ENCODE results near the gene ARSG.

DNA sequence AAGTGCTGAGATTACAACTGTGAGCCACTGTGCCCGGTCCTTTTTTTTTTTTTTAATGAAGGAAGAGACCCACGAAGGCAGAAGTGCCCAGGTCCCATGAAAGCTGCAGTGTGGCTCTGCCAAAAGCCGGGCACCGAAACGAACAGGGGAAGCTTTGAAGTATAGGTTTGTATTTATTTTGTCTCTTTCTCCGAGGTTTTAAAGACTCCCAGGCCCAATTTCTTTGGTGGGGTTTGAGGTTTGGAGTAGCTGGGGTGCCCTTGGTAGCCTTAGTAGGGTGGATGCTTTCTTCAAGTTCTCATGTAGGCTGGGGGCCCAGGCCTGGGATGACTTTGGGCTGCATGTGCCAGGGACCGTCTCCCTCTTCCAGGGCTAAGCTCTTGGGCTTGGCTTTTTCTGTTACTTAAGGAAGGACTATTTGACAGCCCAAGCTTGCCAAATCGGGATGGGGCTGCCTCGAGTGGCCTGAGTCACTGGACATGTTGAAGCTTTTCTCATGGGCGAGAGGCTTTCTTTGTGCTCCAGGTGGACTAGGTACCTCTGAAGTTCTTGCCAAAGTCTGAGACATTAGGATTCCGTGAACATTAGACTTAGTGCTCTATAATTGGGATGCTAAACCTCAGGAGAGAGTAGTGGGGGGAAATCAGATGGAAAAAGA is 99.7 kb downstream of the ARSG start:
- no peak for TF ChIP-seq FOXM1 (IDR thresholded peaks at IDR 0.05; ENCODE audit: borderline replicate concordance)
- TF ChIP-seq CTBP1 (IDR thresholded peaks at IDR 0.05; ENCODE audit: borderline replicate concordance): no peak
- no peak for TF ChIP-seq TARDBP (IDR thresholded peaks at IDR 0.05)
- TF ChIP-seq FOXA1 (IDR thresholded peaks at IDR 0.05): no peak
- TF ChIP-seq L3MBTL2 (conservative IDR thresholded peaks at IDR 0.05): no peak
